Nephron progenitor cell (in vitro differentiated cells): Measurements from ENCODE around the gene ADARB2.

Source experiments
- DNase-seq: peaks from one replicate; pipeline ENCODE4 v3.0.0; 2021
- H3K27ac Mint-ChIP-seq: 2 replicates; pipeline ENCODE4 v1.8.0; 2021; ENCODE audit warnings: mild to moderate bottlenecking, moderate library complexity, mixed read lengths
- H3K27me3 Mint-ChIP-seq: 2 replicates; pipeline ENCODE4 v1.8.0; 2021; ENCODE audit warnings: mild to moderate bottlenecking, low read depth, mixed read lengths; ENCODE audit not compliant: poor library complexity
- H3K36me3 Mint-ChIP-seq: 2 replicates; pipeline ENCODE4 v1.8.0; 2021; ENCODE audit warnings: low read depth, mixed read lengths
- H3K4me1 Mint-ChIP-seq: 2 replicates; pipeline ENCODE4 v1.8.0; 2021; ENCODE audit warnings: mixed read lengths
- H3K4me3 Mint-ChIP-seq: 2 replicates; pipeline ENCODE4 v1.8.0; 2021; ENCODE audit warnings: mild to moderate bottlenecking, moderate library complexity, mixed read lengths
- H3K9me3 Mint-ChIP-seq: 2 replicates; pipeline ENCODE4 v1.8.0; 2021; ENCODE audit warnings: mild to moderate bottlenecking, moderate library complexity, mixed read lengths
- CTCF ChIP-seq: fragments of 200-600 bp; sonication (generic); IDR thresholded peaks from 2 replicates; pipeline ENCODE4 v1.5.0; 2021; ENCODE audit warnings: antibody characterized with exemption

ADARB2 gene

DNA sequence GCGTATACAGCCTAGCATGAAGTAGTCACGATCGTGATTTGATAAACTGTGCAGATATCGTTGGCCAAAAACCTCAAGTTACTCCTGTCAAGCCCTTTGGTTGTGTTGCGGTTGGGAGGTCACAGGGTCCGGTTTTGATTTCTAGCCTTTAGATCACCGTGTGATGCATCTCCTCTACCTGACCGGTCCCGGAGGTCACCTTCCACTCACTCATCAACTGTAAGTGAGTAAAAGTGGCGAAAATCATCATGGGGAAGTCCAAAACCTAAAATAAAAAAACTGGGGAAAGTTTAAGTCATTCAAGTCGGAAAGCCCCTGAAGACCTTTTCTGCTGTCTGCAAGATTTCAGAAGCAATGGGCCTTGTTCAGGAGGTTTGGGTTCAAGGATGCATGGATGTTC lies 62.8 kb downstream of the ADARB2 start:
- no peaks in the 10 kb centered on the region for H3K9me3 Mint-ChIP-seq
- H3K4me3 Mint-ChIP-seq = no peak overlapping the region
- H3K36me3 Mint-ChIP-seq = no peaks in the 10 kb centered on the region
- no peak for DNase-seq
- H3K27me3 Mint-ChIP-seq = peaks cover 2% of the 10 kb centered on the region
- H3K4me1 Mint-ChIP-seq = peaks cover 6% of the 10 kb centered on the region
- H3K27ac Mint-ChIP-seq = no peak overlapping the region
- no peak for TF ChIP-seq CTCF

DNA sequence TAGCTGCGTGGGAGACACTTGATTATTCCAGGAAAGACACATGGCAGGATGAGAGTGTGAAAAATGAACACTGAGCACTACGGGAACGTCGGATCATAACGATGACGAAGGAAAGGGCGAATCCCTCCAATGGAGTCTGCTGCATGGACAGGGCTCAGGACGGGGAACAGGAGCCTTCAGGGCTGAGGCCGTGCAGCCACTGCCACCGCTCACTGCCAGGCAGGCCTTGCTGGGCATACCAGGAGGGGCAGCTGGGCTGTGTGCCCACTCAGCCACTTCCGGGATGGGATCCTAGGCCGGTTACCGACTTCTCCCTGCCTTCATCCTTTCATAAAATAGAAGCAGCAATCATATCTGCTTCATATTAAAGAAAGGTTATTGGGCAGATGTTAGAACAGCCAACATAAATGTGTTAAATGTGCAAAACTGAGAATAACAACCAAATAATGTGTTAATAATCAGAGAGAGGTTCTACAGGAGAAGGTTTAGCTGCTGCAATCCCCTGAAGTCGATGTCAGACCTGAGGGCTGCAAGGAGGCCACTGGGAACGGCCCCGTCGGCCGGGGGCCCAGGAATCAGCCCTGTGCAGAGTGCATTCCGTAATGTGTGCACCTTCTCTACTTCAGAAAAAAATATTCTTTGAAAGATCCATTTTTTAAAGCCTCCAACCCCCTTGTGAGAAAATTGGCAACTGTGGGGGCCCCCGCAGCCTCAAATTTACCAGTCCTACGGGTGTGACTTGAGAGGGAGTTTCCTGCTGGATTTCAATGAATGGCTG lies 63.6 kb downstream of the ADARB2 start:
- Mint-ChIP-seq H3K36me3 (no peaks in the 10 kb centered on the region), H3K27ac (no peak overlapping the region), H3K4me3 (no peak overlapping the region), H3K27me3 (no peaks in the 10 kb centered on the region), H3K9me3 (no peaks in the 10 kb centered on the region), H3K4me1 (peaks cover 5% of the 10 kb centered on the region)
- no peak for TF ChIP-seq CTCF
- no peak for DNase-seq

DNA sequence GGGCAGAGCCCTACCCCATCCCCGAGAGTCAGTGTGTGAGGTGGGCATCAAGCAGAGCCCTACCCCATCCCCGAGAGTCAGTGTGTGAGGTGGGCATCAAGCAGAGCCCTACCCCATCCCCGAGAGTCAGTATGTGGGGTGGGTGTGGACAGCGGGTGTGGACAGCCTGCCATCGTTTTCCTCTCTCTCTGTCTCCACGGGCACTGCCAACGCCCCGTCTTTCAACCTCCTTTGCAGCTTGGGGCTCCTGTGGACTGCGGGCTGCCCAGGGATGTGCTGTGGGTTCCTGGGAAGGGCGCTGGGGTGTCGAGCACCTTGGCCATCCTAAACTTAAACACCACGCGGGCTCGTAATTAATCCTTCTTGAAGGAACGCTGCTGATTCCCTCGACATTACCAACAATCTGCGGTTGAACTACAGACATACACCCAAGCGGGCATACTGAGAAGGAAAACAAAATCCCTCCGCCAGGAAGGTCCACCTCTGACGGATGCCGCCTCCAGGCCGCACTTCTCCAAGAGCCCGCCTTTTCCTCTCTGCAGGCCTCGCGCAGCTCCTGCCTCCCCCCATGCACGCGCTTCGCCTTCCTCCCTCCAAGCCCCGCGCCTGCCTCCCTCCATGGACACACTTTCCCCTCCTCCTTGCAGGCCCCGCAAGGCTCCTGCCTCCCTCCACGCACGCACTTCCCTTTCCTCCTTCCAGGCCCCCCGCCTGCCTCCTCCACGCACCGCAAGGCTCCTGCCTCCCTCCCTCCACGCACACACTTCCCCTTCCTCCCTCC lies 65.1 kb downstream of the ADARB2 start:
- Mint-ChIP-seq H3K4me1 (peaks cover 5% of the 10 kb centered on the region), H3K27me3 (no peaks in the 10 kb centered on the region), H3K36me3 (no peaks in the 10 kb centered on the region), H3K27ac (no peak overlapping the region), H3K4me3 (no peak overlapping the region), H3K9me3 (no peaks in the 10 kb centered on the region)
- no peak for DNase-seq
- TF ChIP-seq CTCF = no peak

GRCh38 chr10:1671366-1672000 lies 65.8 kb downstream of the ADARB2 start:
- TF ChIP-seq CTCF = no peak
- Mint-ChIP-seq H3K4me1 (peaks cover 7% of the 10 kb centered on the region), H3K27ac (no peak overlapping the region), H3K9me3 (no peaks in the 10 kb centered on the region), H3K27me3 (peaks cover 2% of the 10 kb centered on the region), H3K36me3 (no peaks in the 10 kb centered on the region), H3K4me3 (no peak overlapping the region)
- DNase-seq = no peak

- Mint-ChIP-seq H3K4me3 (no peak overlapping the region), H3K36me3 (no peaks in the 10 kb centered on the region), H3K27ac (no peak overlapping the region), H3K4me1 (peaks cover 10% of the 10 kb centered on the region), H3K27me3 (peaks cover 5% of the 10 kb centered on the region), H3K9me3 (no peaks in the 10 kb centered on the region)
- no peak for TF ChIP-seq CTCF
- DNase-seq = no peak
These were observed 66.6 kb downstream of the ADARB2 start for GRCh38 chr10:1670541-1671365.
